HCEC 1CT (cell line): ENCODE results near the gene ITGB4.

ENCODE experiments used
- DNase-seq: peaks from one replicate; pipeline ENCODE4 v3.0.0-alpha.2; 2017

The ITGB4 gene

GRCh38 chr17:75698659-75699058 lies 22.6 kb upstream of the ITGB4 start:
- DNase-seq, result no peak

DNA sequence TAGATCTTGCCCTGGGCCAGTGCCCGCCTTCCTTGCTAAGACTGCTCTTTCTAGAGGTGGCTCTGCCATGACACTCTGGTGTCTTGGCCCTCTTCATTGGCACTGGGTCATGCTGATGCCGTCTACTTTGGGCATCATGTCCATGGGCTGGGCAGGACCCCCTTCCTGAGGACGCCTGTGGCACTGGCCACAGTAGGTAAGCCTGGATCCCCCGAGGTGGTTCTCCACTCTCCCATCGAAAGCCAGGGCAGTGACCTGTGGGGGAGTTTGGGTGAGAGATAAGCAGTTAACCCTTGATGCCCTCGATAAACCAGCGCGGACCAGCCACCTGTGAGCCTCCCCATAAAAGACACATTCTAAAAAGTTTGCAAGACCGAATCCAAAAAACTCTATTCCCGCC lies 20.0 kb upstream of the ITGB4 start:
- no peak for DNase-seq

GRCh38 chr17:75703191-75703590 lies 18.1 kb upstream of the ITGB4 start:
- no peak for DNase-seq

GRCh38 chr17:75703591-75703990 lies 17.7 kb upstream of the ITGB4 start:
- DNase-seq, result no peak

GRCh38 chr17:75704963-75705875 lies 16.0 kb upstream of the ITGB4 start:
- DNase-seq, result no peak

DNA sequence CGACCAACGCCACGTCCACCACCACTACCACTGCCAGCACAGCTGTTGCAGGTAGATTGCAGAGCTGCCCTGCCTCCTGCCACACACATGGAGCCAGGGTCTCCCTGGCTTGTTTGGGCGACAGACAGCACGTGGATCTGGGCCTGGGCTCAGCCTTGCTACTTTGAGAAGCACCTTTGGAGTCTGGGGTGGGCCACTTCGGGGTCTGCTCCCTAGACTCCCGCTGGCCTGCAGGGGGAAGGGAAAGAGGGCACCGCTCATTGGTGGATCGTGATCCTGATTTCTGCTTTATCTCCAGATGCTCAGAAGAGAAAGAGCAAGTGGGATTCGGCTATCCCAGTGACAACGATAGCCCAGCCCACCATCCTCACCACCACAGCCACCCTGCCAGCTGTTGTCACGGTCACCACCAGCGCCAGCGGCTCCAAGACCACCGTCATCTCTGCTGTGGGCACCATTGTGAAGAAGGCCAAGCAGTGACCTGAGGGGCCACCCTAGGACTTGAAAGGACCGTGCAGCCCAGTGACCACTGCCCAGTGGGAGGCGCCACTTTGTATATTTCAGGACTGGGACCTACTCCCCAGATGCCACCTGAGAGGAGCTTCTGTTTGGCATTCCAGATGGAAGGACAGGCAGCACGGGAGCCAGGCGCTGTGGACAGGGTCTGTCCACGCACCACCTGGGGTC lies 15.1 kb upstream of the ITGB4 start:
- DNase-seq, result no peak

DNA sequence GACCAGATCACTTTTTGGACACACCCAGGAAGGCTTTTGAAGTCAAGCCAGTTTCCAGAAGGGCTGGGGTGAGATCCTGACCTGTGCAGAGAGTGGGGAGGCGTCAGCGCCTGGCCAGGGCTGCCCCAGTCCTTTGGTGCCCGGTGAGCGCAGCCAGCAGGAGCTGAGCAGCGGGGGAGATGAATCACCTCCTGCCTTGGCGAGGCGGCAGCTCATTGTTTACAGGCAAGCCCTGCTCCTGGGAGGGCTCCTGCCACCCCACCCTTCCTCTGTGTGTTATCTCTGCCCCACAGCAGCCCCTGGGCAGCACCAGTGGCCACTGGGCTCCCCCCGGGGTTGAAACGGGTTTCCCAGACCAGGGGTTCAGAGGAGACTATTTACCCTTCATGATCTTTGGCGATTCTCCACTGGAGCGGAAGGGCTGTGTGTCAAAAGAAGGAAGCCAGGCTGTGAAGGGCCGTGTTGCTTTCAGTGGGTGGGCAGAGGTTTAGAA lies 14.1 kb upstream of the ITGB4 start:
- no peak for DNase-seq

DNA sequence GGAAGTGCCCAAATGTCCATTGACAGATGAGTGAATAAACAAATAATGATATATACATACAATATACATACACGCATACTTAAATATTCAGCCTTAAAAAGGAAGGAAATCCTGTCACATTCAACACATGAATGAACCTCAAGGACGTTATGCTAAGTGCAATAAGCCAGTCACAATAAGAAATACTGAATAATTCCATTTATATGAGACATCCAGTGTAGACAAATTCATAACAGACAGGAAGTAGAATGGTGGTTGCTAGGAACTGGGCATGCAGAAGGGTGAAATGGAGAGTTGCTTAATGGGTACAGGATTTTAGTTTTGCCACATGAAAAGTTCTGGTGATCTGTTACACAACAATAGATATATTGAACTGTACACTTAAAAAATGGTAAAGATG lies 8.8 kb upstream of the ITGB4 start:
- DNase-seq, result peak; percentile 38

DNA sequence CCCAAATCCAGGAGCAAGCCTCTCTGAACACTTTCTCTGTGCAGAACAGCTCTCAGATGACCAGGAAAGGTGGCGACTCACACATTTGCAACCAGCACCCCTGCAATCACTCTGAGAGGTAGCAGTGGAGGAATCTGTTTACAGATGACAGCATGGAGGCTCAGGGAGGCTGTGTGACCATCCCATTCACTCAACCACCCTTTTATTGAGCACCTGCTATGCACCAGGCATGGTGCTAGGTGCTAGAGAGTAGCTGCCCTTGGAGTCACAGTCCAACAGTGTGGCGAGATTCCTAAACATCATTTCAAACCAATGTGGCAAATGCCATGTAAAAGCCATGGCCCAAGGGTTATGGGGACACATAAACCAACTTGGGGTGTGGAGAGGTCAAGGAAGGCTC lies 1.5 kb upstream of the ITGB4 start:
- no peak for DNase-seq

DNA sequence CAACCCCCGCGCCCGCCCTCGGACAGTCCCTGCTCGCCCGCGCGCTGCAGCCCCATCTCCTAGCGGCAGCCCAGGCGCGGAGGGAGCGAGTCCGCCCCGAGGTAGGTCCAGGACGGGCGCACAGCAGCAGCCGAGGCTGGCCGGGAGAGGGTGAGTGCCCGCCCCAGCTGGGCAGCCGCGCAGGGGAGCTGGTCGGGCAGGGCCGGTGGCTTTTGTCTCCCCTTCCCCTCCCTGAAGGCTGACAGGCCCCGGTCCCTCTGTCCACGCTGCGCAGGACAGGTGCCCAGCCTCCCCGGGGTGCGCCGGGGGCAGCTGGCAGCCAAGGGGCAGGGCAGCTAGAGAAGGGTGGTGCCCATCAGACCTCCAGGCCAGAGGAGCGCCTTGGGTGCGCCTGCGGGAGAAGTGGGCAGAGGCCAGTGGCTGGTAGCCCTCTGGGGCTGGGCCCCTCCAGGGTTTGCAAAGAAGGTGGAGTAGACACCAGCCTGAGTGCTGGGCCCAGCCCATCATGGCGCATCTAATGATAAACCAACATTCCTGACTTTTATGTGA lies 278 bp downstream of the ITGB4 start:
- no peak for DNase-seq

DNA sequence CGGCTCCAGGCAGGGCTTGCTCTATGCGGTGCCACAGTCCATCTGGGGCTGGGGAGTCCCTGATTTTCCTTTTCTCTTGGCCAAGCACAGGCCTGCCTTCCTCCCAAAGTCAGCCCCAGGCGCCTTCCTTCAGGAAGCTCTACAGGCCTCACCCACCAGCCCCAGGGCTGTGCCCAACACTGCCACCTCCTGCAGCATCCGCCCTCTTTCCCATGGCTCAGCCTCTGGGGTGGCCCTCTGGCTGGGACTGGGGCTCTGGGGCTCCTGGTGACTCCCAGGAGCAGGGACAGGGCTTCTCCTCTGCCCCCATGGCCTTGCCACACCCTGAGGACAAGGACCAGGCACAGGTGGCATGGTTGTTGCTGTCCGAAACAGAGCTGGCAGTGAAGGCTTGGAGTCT lies 817 bp downstream of the ITGB4 start:
- DNase-seq, result no peak

DNA sequence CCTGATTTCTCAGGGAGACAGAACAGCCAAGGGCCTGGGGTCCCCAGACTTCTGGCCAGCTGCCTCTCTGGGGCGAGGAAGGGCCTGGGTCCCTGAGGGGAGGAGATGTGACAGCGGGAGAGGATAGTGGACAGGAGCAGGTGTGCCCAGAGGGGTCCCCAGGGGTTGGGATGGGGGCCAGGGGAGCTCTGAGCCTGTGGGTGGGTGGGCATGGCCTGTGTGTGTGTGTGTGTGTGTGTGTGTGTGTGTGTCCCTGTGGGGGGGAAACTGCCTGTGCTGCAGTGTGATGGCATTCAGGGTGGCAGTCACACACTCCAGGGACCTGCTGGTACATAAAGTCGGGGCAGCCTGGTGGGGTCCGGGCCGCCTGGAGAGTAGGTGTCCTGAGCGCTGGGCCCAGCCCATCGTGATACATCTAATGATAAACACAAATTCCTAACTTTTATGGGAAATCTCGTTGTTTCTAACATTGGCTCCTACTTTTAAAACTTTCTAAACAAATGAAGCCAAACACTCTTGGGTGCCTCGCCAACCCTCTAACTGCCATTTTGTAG lies 1.4 kb downstream of the ITGB4 start:
- no peak for DNase-seq

DNA sequence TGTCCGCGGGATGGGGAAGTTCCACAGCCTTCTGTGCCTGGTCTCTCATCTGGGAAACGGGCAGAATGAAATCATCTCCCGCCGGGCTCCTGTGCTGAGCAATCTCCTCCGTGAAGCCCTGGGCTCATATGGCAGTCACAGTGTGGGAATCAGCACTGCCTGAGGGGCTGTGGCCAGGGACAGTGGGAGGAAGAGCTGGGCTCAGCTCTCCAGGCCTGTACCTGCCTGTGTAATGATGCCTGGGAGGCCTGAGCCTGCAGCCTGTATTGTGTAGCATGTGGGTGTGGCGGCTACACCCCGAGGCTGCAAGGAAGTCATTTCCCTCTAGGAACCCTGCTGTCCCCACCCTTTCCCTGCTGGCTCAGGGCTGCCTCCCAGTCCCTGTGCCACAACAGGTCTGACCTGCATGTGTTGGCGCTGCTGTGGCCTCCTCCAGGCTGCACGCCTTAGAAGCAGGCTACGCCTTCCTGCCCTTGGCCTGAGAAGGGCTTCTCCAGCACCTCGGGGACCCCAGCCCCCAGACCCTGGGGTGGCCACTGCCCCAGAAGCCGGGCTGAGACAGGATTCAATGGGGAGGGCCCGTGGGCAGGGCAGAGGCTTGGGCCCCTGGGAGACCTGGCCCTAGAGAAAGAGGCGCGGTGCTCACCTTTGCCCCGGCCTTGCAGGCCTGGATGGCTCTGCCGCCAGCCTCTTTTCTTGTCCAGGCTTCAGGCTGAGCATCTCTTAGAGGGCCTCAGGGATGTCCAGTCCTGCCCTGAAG lies 2.1 kb downstream of the ITGB4 start:
- DNase-seq, result no peak

DNA sequence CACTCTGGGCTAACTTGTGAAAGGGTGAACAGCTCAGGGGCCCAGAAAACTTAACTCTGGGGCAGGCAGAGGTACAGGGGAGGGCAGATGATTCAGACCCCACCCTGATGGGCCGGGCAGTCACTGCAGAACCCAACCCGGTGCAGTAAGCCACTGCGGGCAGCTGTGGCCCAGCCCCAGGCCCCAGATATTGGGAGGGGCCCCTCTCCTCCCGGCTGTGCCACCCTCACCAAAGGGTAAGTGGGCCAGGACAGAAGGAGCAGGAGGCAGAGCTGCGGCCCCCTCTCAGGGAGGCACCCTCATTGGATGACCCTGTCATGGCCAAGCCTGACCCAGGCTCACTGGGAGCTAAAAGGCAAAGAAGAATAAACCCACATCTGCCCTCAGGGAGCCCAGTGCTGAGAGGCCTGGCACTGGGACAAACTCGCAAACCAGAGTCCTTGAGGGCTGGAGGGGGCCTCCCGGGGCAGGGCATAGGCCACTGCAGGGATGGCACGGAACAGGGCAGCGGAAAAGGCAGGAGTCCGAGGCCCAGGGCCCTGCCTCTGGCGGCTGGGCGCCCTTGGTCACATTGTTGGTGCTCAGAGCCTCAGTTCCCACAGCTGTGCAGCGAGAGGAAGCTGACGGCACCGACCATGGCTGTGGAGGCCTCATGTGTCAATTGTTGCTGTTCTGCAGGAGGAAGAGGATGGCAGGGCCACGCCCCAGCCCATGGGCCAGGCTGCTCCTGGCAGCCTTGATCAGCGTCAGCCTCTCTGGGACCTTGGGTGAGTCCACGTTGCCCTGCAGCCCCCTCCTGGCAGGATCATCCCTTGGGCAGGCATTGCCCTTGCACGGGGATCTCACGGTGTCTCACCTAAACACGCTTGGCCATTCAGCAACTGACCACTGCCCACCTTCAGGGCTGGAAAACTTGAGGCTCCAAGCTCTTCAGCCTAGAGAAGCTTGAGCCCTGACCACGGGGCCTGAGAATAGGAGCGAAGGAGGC lies 3.1 kb downstream of the ITGB4 start:
- DNase-seq, result no peak

- DNase-seq, result no peak
Observed at GRCh38 chr17:75725504-75725903, 4.2 kb downstream of the ITGB4 start.

DNA sequence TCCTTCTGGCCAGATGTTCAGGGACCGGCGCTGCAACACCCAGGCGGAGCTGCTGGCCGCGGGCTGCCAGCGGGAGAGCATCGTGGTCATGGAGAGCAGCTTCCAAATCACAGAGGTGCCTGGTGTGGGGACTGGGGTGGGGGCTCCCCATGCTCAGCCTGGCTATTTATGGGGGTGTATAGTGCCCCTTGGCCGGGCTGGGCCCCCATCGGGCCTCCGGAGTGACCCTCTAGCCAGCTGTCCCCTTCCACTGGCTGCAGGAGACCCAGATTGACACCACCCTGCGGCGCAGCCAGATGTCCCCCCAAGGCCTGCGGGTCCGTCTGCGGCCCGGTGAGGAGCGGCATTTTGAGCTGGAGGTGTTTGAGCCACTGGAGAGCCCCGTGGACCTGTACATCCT lies 6.1 kb downstream of the ITGB4 start:
- DNase-seq, result no peak

GRCh38 chr17:75729351-75729750 lies 8.1 kb downstream of the ITGB4 start:
- no peak for DNase-seq

GRCh38 chr17:75730065-75730464 lies 8.8 kb downstream of the ITGB4 start:
- DNase-seq, result no peak

- no peak for DNase-seq
Observed at GRCh38 chr17:75731086-75731715, 9.9 kb downstream of the ITGB4 start.

- no peak for DNase-seq
Observed at GRCh38 chr17:75731716-75732498, 10.6 kb downstream of the ITGB4 start.
